IPS-NIHi7 (cell line): Measurements from ENCODE around the gene SCN11A.

Experiments used
- DNase-seq: peaks from one replicate; pipeline ENCODE4 v3.0.0; 2012; ENCODE audit warnings: mixed read lengths; ENCODE audit errors: extremely low spot score

Gene SCN11A

GRCh38 chr3:39051649-39052561, at the start of gene SCN11A, which contains the start of gene WDR48:
Gene SCN11A (minus strand): TSS chr3:39051944. CDS start chr3:38950362, 101,582 bp downstream.
Gene WDR48 (plus strand): TSS chr3:39052016. CDS start chr3:39052026, 10 bp downstream.
- DNase-seq = peak; percentile 90

DNA sequence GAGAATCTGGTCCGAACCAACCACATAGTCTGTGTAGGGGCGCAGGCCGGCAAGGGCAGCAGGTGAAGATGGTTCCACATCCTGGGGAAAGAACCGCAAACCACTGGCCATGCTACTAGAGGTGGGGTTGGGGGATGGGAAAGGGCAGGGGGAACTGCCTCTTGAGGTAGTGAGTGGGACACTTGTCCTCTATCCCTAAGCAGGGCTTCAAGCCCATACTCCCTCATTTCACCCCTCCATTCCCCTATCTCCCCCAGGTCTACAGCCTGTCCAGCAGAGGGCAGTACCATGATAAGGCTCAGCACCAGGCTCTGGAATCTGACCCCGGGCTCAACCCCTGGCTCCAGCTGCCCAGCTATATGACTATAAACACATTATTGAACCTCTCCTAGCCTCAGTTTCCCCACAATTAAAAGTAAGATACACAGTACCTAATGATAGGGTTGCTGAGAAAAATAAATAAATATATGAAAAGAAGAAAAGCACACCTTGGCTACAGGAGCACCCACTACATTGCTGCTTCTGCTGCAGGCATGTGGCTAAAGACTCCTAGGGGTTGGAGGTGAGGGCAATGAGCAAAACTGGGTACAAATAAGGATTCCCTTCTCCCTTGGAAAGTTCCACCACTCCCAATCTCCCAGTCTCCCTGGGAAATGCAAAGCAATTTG, 49.4 kb upstream of the SCN11A start:
- peak; percentile 86 for DNase-seq

- DNase-seq = no peak
These were observed 48.7 kb upstream of the SCN11A start for GRCh38 chr3:39100500-39100886.

- no peak for DNase-seq
These were observed 48.2 kb upstream of the SCN11A start for GRCh38 chr3:39099738-39100499.

DNA sequence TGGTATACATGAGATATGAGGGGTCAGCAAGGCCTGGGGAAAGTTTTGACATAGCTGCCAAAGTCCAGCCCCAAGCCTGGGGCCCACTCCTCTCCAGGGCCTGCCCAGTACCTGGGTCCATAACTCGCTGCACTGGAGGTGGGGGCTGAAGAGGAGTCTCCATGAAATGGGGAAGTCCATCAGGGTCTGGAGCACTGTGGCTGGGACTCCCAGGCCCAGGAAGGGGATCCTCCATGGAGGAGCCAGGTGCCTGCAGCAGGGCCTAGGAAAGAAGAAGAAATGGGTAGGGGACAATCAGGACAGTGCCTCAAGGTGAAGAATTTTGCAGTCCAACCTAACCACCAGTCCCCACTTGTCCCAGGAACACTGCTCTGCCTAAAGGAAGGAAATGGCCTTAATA, 47.5 kb upstream of the SCN11A start:
- no peak for DNase-seq

DNA sequence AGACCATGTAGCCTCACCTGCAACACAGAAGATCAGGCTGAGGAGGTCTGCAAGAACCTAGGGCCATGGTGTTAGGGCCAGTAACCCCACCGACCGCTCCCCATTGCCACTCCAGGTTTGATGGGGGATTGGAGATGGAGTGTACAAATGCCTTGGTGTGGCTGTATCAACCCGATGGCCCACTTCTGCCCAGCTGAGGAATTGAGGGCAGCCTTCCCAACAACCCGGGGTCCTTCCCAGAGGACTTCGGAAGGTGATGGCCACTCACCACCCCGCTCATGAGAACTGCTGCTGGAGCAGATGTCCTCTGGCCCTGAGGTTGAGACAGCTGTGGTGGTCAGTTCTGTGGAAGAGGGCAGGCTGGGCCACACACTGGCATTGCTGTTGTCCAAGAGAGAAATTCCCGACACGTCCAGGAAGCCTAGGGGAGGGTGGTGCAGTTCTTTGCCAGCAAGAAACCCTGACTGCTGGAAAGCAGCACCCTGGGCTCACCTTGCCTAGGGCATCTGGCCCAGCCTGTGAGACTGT, 46.8 kb upstream of the SCN11A start:
- no peak for DNase-seq

DNA sequence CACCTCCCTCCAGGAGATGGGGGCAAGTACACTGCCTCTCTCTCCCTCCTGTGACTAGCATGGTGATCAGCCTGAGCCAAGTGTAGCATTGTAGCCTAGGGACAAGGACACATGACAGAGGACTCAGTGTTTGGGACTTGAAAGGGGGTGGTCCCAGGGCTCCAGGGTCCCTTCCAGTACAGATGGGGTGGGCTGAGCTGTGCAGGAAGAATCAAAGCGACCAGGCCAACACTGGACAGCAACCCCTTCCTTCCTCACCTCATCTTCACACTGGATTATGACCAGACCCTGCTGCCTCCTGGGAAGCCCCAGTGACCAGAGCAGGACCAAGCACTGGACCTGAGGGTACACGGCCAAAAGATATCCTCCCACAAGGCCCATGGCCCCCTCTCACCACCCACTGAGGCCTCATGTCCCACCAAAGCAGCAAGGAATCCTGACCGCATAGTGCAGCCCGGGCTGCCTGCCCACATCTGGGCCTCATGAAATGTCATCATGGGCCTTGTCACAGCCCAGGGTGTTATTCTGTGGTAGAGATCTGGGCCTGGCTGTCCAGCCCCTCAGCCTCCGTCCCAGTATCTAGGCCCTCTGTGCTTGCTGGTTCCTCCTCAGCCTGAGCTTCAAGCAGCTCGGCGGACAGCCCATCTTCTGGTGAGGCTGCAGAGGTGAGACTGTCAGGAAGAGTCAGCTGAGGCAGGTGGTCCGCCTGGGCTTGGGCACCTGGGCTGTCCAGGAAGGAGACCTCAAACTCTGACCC, 46.1 kb upstream of the SCN11A start:
- DNase-seq = no peak

- DNase-seq = no peak
These were observed 45.0 kb upstream of the SCN11A start for GRCh38 chr3:39096775-39097174.

DNA sequence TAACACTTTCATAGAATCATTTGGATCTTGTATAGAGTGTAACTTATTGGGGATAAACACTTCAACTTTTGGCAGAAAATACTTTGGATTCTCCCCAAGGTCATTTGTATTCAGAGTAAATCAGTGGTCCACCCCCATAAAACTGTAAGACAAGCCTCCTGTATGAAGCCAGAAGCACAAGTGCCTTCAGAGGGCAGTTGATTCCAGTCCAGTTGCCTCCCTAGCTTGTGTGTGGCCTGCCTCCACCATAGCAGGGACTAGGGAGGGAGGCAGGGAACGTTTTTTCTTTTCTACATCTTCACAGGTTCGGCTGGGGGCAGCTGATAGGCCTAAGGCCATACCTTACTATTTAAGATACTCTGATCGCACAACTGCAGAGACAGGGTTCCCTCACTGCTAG, 44.0 kb upstream of the SCN11A start:
- no peak for DNase-seq

DNA sequence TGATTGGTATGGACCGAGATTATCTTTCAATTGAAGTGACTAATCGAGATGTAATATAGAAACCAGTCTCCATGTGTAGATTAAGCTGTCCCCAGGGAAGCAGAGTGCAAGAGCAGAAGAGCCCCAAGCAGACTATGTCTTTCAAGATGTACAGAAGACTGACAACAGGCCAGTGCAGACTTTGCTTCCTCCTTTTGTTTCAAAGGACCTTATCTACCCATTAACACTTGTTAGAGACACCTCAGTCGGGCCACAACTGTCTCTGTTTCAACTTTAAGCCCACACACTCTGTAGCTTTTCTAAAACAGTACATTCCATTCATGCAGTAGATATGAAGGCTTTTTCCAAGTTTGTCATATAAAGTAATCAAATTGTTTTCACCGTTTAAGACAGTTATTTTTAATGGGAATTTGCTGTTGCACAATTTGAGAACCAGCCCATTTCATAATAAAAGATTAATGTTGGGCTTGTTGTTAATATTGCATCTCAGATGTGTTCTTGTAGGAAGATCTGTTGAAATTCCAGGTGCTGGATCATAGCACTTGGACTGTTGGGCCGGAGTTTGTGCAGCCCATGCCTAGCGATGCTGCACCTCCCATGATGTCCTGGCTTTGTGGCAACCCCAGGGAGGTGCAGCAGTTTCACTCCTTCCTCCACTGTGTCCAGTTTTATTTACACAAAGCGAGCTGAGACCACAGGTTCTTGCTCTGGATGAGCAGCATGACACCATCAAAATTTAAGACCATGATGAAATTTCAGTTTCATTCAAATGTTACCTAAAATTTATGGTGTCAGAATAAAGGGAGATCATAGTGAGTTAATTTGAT, 43.3 kb upstream of the SCN11A start:
- no peak for DNase-seq

- DNase-seq = no peak
These were observed 39.2 kb upstream of the SCN11A start for GRCh38 chr3:39090922-39091321.

- DNase-seq = no peak
These were observed 37.1 kb upstream of the SCN11A start for GRCh38 chr3:39088889-39089288.

GRCh38 chr3:39088456-39088855, 36.7 kb upstream of the SCN11A start:
- DNase-seq = no peak

DNA sequence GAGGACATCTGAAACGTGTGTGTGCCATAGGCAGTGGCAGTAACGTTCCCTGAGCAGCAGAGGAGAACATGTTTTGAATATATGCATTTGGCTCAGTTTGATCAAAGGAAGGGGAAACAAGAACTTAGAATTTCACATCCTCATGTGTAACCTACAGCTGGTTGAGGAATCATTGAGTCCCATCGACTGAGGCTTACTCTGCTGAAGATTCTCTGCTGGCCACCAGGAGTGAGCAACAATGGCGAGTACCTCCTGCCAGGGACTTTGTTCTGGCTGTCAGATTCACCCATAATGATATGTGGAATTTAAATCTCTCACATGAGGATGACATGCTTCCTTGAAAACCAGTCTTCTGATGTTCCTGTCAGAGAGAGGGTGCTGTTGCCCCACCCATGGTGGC, 34.4 kb upstream of the SCN11A start:
- DNase-seq = no peak

DNA sequence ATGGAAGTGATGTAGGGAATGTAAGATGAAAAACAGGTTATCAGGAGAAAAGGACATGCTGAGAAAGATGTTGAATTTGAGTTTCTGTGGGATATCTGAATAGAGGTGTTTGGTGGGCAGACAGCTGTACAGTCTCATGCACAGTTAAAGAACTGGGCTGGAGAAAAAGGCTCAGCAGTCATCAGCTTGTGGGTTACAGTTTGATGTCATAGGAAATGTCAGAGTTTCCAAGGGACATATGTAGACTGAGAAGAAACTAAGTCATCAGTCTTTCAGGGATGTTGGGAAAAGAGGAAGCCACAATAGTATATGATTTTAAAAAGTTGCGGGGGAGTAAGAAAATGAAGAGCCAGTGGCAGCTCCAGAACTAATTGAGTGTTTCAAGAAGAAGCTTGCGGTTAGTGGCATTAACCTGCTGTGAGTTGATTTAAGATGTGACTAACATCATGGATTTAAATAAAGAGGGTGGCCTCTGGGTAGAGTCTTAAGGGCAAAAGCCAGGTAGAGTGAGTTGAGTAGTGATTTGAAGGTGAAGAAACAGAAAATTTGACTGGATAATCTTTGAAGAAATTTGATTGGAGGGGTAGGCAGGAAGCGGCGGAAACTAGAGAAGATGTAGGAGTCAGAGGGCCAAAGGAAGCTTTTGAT, 31.0 kb upstream of the SCN11A start:
- DNase-seq = no peak

- no peak for DNase-seq
These were observed 28.3 kb upstream of the SCN11A start for GRCh38 chr3:39080026-39080425.

DNA sequence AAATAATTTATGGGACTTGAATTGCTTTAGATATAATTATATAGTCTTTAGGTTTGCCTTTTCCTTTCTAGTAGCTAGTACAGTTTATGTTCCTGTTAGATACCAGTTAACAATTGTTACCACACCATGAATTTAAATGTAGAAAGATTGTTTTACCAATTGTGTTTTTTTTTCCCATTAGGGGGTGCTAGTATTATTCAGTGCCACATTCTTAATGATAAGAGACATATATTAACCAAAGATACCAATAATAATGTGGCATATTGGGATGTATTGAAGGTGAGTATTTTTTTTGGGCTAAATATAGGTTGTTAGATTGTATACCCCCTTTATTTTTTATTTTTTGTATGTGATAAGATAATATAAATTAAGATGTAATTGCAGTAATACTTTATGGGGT, 27.8 kb upstream of the SCN11A start:
- no peak for DNase-seq

DNA sequence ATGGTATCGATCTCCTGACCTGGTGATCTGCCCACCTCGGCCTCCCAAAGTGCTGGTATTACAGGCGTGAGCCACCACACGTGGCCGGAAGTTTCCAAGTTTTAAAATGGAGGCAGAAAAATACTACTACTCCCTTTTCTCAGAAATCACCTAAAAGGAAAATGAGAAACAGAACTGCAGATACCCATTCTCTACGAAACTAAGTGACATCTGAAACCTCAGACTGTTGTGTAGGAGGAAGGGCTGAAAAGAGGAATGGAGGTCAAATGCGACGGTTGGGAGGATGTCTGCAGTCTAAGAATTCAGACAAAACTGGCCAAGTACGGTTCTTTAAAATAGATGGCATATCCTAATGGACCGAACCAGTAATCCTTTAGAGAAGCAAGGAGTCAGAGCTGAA, 24.2 kb upstream of the SCN11A start:
- DNase-seq = no peak

- DNase-seq = no peak
These were observed 16.8 kb upstream of the SCN11A start for GRCh38 chr3:39068556-39068955.

DNA sequence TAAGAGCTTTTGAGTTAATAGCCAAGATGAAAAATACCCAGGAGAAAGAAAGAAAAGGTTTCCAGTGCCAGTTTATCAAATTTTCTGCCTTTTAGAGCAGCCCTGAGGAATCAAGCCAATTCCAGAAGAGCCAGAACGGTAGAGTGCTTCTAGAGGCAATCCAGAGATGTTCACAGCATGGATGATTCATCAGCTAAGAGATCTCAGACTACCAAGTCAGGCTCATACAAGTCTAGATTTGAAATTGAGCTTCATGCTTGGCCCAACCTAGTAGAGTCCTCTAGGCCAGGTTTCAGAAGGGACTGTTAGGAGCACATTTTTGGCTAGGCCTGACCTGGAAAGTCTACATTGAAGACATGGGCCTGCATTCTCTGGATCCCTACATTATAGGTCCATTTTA, 15.5 kb upstream of the SCN11A start:
- DNase-seq = no peak
